Mesenchymal stem cell (in vitro differentiated cells and primary cell): ENCODE results near the gene LRRC9.

Source experiments
- DNase-seq: peaks from one replicate; pipeline ENCODE4 v3.0.0-alpha.2; 2013
- H2AFZ ChIP-seq: one replicate; pipeline ENCODE4 v1.6.1; 2013; ENCODE audit warnings: low read depth, mild to moderate bottlenecking, control low read depth, inconsistent platforms, low read length, moderate library complexity
- H2AK5ac ChIP-seq: 2 replicates; pipeline ENCODE4 v1.6.1; 2013; ENCODE audit warnings: low read length, moderate library complexity, mild to moderate bottlenecking, inconsistent platforms; ENCODE audit not compliant: severe bottlenecking
- H2BK120ac ChIP-seq: one replicate; pipeline ENCODE4 v1.6.1; 2013; ENCODE audit warnings: low read depth, mild to moderate bottlenecking, inconsistent platforms, low read length, moderate library complexity
- H2BK12ac ChIP-seq, 2 experiments: one replicate each; pipeline ENCODE4 v1.6.1; 2013; ENCODE audit warnings: inconsistent platforms in 2 of 2, low read length in 2 of 2, mild to moderate bottlenecking in 2 of 2, moderate library complexity in 2 of 2, control low read depth in 1 of 2
- H2BK15ac ChIP-seq: one replicate; pipeline ENCODE4 v1.6.1; 2013; ENCODE audit warnings: mild to moderate bottlenecking, low read depth, inconsistent platforms; ENCODE audit not compliant: poor library complexity, severe bottlenecking
- H2BK5ac ChIP-seq: 2 replicates; pipeline ENCODE4 v1.6.1; 2013; ENCODE audit warnings: low read depth, mild to moderate bottlenecking, low read length, control low read depth, inconsistent platforms; ENCODE audit not compliant: poor library complexity, severe bottlenecking
- H3K14ac ChIP-seq, 2 experiments: one replicate each; pipeline ENCODE4 v1.6.1; 2013; ENCODE audit warnings: inconsistent platforms in 2 of 2, low read length in 2 of 2, control low read depth in 1 of 2, mild to moderate bottlenecking in 1 of 2, moderate library complexity in 1 of 2
- H3K18ac ChIP-seq, 2 experiments: one replicate each; pipeline ENCODE4 v1.6.1; 2013; ENCODE audit warnings: inconsistent platforms in 2 of 2, low read length in 2 of 2, control low read depth in 1 of 2, low read depth in 1 of 2, mild to moderate bottlenecking in 1 of 2
- H3K23ac ChIP-seq, 2 experiments: one replicate each; pipeline ENCODE4 v1.6.1; 2013; ENCODE audit warnings: inconsistent platforms in 2 of 2, low read length in 2 of 2, mild to moderate bottlenecking in 2 of 2, moderate library complexity in 2 of 2, control low read depth in 1 of 2
- H3K27ac ChIP-seq: 2 replicates; pipeline ENCODE4 v1.5.1; 2013; ENCODE audit warnings: mild to moderate bottlenecking, moderate library complexity, low read length, control low read depth, inconsistent platforms; ENCODE audit not compliant: poor library complexity, severe bottlenecking
- H3K27me3 ChIP-seq, 2 experiments: 2 replicates each; pipeline versions ENCODE4 v1.6.1 to v1.7.0; 2013; ENCODE audit warnings: low read length in 2 of 2, mild to moderate bottlenecking in 2 of 2, moderate library complexity in 2 of 2, control low read depth in 1 of 2, inconsistent platforms in 1 of 2; ENCODE audit not compliant: control insufficient read depth in 1 of 2, insufficient read depth in 1 of 2
- H3K36me3 ChIP-seq, 2 experiments: 2 replicates each; pipeline versions ENCODE4 v1.6.1 to v1.7.0; 2013; ENCODE audit warnings: low read length in 2 of 2, control low read depth in 1 of 2, inconsistent platforms in 1 of 2, low read depth in 1 of 2, mild to moderate bottlenecking in 1 of 2; ENCODE audit not compliant: insufficient read depth in 2 of 2, control insufficient read depth in 1 of 2
- H3K4ac ChIP-seq, 2 experiments: one replicate each; pipeline ENCODE4 v1.6.1; 2013; ENCODE audit warnings: inconsistent platforms in 2 of 2, low read length in 2 of 2, mild to moderate bottlenecking in 2 of 2, moderate library complexity in 2 of 2, control low read depth in 1 of 2, low read depth in 1 of 2
- H3K4me1 ChIP-seq: 2 replicates; pipeline ENCODE4 v1.6.1; 2013; ENCODE audit warnings: low read depth, low read length, control low read depth; ENCODE audit not compliant: control insufficient read depth, insufficient read depth
- H3K4me2 ChIP-seq: 2 replicates; pipeline ENCODE4 v1.6.1; 2013; ENCODE audit warnings: low read length, mild to moderate bottlenecking, inconsistent platforms; ENCODE audit not compliant: poor library complexity, severe bottlenecking
- H3K4me3 ChIP-seq, 2 experiments: 2 replicates each; pipeline versions ENCODE4 v1.5.1 to v1.7.0; 2013; ENCODE audit warnings: low read length in 2 of 2, mild to moderate bottlenecking in 2 of 2, control low read depth in 1 of 2, low read depth in 1 of 2; ENCODE audit not compliant: insufficient read depth in 1 of 2
- H3K79me1 ChIP-seq: replicated peaks from 2 replicates; pipeline ENCODE4 v1.6.1; 2013; ENCODE audit warnings: mild to moderate bottlenecking, control low read depth, low read length, inconsistent platforms; ENCODE audit not compliant: poor library complexity, severe bottlenecking
- H3K9ac ChIP-seq: 2 replicates; pipeline ENCODE4 v1.7.0; 2013; ENCODE audit warnings: mild to moderate bottlenecking, low read length, moderate library complexity
- H3K9me3 ChIP-seq: 2 replicates; pipeline ENCODE4 v1.7.0; 2013; ENCODE audit warnings: mild to moderate bottlenecking, low read length; ENCODE audit not compliant: control insufficient read depth
- H4K8ac ChIP-seq: one replicate; pipeline ENCODE4 v1.6.1; 2013; ENCODE audit warnings: inconsistent platforms, mild to moderate bottlenecking, low read length, moderate library complexity
- H4K91ac ChIP-seq: one replicate; pipeline ENCODE4 v1.6.1; 2013; ENCODE audit warnings: mild to moderate bottlenecking, low read length, inconsistent platforms
- WGBS: methylation state at CpG from one replicate; pipeline ENCODE4 v1.1.7; 2013; ENCODE audit warnings: mixed read lengths; 5-methylcytosine and 5-hydroxymethylcytosine counted together

LRRC9 gene

DNA sequence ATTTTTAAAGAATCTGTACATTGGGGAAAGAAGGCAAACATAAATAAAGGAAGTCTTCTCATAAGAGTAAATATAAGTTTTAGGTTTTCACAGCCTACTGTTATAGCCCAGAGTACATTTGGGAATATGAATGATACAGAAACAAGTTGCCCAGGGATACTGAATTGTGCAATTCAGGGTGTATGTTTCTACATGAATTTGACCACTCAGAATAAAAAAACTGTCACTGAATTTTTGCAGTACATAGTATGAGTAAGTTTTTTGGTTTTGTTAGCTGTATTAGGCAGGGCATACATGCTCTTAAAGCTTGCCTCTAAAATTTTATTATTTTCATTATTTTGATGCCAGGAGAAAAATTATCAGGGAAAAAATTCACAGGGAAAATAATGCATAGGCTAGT lies 165.1 kb downstream of the LRRC9 start:
- Histone ChIP-seq H3K4ac (no peak overlapping the region), H4K91ac (no peak overlapping the region), H3K18ac (no peak overlapping the region), H4K8ac (no peak overlapping the region), H3K23ac (no peak overlapping the region), H3K36me3 (no peaks in the 10 kb centered on the region), H2BK5ac (no peak overlapping the region), H3K9me3 (no peaks in the 10 kb centered on the region), H3K27me3 (no peaks in the 10 kb centered on the region), H3K9ac (peak overlapping the region; percentile 72), H3K4me1 (no peaks in the 10 kb centered on the region), H2AK5ac (no peak overlapping the region), H2BK15ac (no peak overlapping the region), H2BK12ac (no peak overlapping the region), H3K4me2 (no peak overlapping the region), H3K4me3 (no peak overlapping the region), H3K27ac (no peak overlapping the region), H3K79me1 (peaks cover 2% of the 10 kb centered on the region), H2BK120ac (no peak overlapping the region), H2AFZ (no peak overlapping the region), H3K14ac (no peak overlapping the region)
- DNase-seq: no peak

DNA sequence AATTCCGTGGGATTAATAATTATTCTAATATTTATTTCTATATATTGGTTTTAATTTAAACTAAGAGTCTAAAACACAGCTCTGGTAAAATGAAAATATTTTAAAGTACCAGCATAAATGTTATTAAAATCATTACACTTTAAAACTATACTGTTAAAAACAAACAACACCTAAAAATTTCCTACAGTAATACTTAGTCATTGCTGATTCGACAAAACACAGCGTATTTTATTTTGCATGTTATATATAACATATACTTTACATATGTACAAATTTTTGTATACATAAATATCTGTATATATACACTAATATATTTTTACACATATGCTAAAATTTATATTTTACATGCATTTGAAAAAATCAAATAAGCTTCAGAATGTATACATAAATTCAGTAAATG lies 165.7 kb downstream of the LRRC9 start:
- H4K91ac ChIP-seq: no peak overlapping the region
- no peaks in the 10 kb centered on the region for H3K36me3 ChIP-seq
- no peak overlapping the region for H2BK15ac ChIP-seq
- H3K79me1 ChIP-seq: peaks cover 2% of the 10 kb centered on the region
- no peak overlapping the region for H3K14ac ChIP-seq
- H3K9me3 ChIP-seq: no peaks in the 10 kb centered on the region
- no peak overlapping the region for H3K27ac ChIP-seq
- H2BK120ac ChIP-seq: no peak overlapping the region
- DNase-seq: no peak
- peak overlapping the region; percentile 72 for H3K9ac ChIP-seq
- no peaks in the 10 kb centered on the region for H3K27me3 ChIP-seq
- H3K4me3 ChIP-seq: no peak overlapping the region
- H3K23ac ChIP-seq: no peak overlapping the region
- H4K8ac ChIP-seq: no peak overlapping the region
- H2BK12ac ChIP-seq: no peak overlapping the region
- no CpG with 5 or more reads among the region's 3 CpGs for WGBS
- no peak overlapping the region for H3K18ac ChIP-seq
- no peak overlapping the region for H2AFZ ChIP-seq
- H2BK5ac ChIP-seq: no peak overlapping the region
- H3K4ac ChIP-seq: no peak overlapping the region
- no peaks in the 10 kb centered on the region for H3K4me1 ChIP-seq
- no peak overlapping the region for H3K4me2 ChIP-seq
- H2AK5ac ChIP-seq: no peak overlapping the region

DNA sequence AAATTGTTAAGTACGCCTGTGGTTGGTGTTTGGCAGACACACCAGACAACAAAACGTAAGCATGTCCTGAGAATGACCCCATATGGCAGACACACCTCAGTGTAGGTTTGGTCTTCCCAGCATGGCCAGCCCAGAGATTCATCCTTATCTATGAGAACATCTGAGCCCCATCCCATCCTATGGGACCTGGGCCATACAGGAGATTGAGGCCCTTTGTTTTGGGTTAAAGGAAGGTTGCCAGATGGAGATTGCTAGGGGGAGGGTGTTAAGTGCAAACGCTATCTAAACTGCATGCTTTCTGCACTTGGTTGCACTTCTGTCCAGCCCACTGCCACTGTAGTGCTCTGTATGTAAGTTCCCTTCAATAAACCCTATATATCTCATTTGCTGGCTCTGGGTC lies 167.7 kb downstream of the LRRC9 start:
- no peak overlapping the region for H2AFZ ChIP-seq
- H3K14ac ChIP-seq: no peak overlapping the region
- no peak overlapping the region for H2BK12ac ChIP-seq
- no peak overlapping the region for H3K27ac ChIP-seq
- H3K4me3 ChIP-seq: no peak overlapping the region
- no peak overlapping the region for H2AK5ac ChIP-seq
- no peak overlapping the region for H2BK120ac ChIP-seq
- no peaks in the 10 kb centered on the region for H3K27me3 ChIP-seq
- no peaks in the 10 kb centered on the region for H3K4me1 ChIP-seq
- peak overlapping the region; percentile 49 for H4K8ac ChIP-seq
- H3K36me3 ChIP-seq: no peaks in the 10 kb centered on the region
- no peak overlapping the region for H2BK5ac ChIP-seq
- H3K18ac ChIP-seq: no peak overlapping the region
- no peak overlapping the region for H3K4ac ChIP-seq
- H3K23ac ChIP-seq: no peak overlapping the region
- WGBS: 92% methylated on average over 3 of the region's 3 CpGs
- H3K9me3 ChIP-seq: no peaks in the 10 kb centered on the region
- DNase-seq: no peak
- no peak overlapping the region for H4K91ac ChIP-seq
- no peak overlapping the region for H3K9ac ChIP-seq
- no peak overlapping the region for H2BK15ac ChIP-seq
- no peak overlapping the region for H3K4me2 ChIP-seq
- peaks cover 2% of the 10 kb centered on the region for H3K79me1 ChIP-seq

DNA sequence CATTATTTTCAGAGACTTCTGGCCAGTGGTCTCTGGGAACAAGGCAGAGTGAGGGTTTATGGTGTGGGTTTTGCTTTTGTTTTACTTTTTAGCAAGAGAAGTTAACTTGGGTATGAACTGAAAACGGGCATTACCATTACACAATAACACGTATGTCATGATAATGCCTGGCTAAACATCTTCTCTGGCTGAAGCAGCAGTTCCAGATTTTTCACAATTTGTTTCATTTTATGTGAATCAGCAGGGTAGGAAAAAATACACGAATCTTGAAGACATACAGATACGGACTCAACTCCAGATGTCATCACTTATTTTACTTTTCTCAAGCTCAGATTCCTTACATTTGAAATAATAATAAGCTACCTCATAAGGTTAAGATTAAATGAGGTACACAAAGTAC lies 169.3 kb downstream of the LRRC9 start:
- Histone ChIP-seq H2BK15ac (no peak overlapping the region), H2AFZ (no peak overlapping the region), H3K9ac (peak overlapping the region; percentile 66), H2BK12ac (no peak overlapping the region), H3K79me1 (peaks cover 2% of the 10 kb centered on the region), H3K36me3 (no peaks in the 10 kb centered on the region), H4K91ac (no peak overlapping the region), H3K4ac (no peak overlapping the region), H2BK5ac (no peak overlapping the region), H2BK120ac (no peak overlapping the region), H2AK5ac (peak overlapping the region; percentile 75), H3K23ac (no peak overlapping the region), H3K4me1 (no peaks in the 10 kb centered on the region), H4K8ac (no peak overlapping the region), H3K27ac (no peak overlapping the region), H3K27me3 (no peaks in the 10 kb centered on the region), H3K9me3 (no peaks in the 10 kb centered on the region), H3K4me3 (peak overlapping the region in 1 of 2 experiments; percentile 28), H3K14ac (no peak overlapping the region), H3K18ac (no peak overlapping the region), H3K4me2 (no peak overlapping the region)
- WGBS: 79% methylated on average over 3 of the region's 4 CpGs
- DNase-seq: no peak
